Iris pigment epithelial cell (primary cell): ENCODE measurements around the gene EHBP1L1.

Experiments used
- DNase-seq: peaks from one replicate; pipeline ENCODE4 v3.0.0-alpha.2; 2011; ENCODE audit warnings: low read depth

EHBP1L1 gene

DNA sequence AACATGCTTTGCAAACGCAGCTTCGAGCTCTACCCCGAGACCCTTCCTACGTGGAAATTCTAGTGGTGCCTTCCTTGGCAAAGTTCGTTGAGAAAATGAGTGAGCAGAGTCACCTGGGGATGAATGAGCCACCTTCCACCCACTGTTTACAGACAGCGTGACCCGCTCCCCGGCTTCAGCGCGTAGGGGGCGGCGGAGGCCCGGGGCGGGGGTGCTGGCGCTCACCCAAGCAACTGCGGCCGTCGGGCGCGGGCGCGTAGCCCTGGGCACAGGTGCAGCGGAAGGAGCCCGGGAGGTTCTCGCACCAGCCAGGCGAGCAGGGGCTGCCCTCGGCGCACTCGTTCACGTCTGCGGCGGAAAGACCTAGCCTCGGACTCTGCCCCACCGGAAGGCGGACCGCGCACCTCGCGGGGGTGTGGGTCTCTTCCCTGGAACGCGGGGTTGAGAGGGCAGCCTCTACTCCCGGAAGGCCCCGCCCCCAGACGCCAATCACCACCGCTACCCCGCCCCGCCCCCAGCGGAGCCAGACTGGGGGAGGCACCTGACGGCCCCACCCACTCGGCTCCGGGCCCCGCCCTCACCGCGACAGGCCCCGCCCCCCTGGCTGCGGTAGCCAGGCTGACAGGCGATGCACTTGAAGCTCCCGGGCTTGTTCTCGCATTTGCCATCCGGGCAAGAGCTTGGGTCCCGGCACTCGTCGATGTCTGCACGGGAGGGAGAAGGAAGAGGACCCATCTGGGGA, 29.5 kb upstream of the EHBP1L1 start:
- DNase-seq, result no peak

DNA sequence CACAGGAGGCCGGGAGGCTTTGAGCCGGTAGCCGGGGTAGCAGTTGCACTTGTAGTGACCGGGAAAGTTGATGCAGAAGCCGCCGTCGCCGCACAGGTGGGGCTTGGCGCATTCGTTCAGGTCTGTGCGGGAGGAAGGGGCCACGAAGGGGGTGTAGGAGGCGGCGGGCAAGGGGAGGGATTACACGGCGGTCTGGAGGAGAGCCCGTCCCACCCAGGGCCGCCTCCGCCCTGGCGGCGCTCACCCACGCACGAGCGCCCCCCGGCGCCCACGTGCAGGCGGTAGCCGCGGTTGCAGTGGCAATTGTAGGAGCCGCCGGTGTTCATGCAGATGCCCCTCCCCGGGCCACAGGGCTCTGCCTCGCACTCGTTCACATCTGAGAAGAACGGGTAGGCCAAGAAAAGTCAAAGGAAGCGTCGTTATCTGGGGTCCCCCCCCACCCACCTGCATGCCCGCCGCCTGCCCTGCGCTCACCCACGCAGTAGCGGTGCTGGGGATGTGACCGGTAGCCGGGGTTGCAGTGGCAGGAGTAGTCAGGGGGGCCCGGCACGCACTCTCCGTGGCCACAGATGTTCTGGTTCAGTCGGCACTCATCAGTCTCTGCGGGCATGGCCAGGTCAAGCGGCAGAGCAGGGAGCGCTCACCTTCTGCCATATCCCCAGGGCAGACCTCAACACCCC, 28.3 kb upstream of the EHBP1L1 start:
- no peak for DNase-seq

DNA sequence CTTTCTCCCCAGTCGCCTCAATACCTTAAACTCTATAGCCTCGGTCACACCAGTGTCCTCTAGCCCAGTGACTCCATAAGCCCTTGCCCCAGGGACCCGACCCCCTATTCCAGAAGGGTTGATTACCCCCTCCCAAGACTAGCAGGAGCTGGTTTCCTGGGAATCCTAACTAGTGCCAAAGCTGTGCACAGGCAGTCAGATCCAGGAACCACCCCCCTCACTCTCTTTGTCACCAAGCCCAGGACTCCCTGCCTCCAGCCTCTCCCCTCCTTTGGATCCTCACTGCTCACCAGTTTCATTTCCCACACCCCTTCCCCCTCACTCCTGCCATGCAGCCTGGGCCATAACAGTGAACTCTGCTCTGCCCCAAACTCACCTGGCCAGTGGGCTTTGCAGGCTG, 27.5 kb upstream of the EHBP1L1 start:
- DNase-seq, result no peak

DNA sequence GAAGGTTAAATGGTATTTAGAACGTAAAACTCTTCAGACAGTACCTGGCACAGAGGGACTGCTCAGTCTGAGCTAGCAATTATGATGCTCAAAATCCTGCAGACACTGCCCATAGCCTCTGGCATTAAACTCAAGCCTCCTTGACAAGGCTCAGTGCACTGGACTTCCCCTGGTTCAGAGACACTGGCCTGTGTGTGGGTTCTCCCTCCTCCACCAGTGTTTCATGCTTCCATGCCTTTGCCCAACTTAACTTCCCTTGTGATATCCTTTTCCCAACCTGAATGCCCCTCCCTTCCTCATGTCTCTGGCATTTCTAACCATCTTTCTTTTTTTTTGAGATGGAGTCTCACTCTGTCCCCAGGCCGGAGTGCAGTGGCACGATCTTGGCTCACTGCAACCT, 26.8 kb upstream of the EHBP1L1 start:
- no peak for DNase-seq

DNA sequence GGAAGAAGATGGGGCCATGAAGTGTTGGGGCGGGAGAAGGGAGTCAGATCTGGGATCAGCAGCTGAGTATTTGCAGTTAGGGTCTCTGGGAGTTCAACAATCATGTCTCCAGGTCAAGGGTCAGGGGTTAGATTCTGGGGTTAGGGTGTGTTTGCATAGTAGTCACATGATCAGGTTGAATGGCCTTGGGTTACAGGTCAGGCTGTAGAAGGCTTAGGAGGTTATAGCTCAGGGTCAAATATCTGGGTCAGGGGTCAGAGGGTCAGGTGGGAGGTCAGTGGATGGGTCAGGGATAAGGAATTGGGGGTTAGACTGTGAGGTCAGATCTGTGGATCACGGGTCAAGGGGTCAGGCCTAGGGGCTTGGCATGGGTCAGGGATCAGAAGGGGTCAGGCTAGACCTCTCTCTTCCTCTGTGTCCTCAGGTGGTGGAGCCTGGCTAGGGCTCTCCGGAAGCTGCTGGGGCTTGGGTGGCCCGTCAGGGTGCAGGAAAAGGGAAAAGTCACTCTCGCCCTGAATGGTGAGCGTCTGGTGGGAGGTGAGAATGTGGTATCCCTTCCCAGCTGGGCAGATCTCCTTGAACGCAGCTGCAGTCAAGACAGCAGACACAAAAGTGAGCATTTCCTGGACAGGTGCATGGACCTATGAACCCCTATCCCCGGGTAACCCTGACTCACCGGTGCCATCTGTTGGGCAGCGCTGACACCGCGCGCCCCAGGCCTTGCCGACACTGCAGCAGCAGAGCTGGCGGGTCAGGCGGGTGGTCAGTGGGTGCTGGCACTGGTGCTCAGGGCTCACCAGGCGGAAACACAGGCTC, 24.1 kb upstream of the EHBP1L1 start:
- DNase-seq, result no peak

DNA sequence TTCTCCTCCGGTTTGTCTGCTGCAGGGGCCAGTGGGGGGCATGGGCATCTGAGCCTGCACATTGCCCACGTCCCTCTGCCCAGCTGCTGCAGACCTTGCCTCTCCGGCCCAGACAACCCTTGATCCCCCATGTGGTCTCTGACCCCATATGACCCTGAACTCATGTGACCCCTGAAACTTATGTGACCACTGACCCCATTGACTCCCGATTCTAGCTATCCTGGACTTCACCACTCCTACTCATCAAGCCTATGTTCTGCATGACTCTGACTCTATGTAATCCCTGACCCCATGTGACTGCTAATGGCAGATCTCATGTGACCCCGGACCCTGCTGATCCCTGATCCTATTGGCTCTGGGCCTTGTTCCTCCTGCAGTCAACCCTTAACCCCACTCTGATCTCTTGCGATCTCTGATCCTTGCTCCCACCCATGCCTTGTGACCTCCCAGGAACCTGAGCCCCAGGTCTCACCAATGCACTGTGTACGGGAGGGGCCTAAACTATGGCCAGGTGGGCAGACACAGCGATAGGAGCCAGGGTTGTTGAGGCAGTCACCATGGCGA, 23.4 kb upstream of the EHBP1L1 start:
- DNase-seq, result no peak

DNA sequence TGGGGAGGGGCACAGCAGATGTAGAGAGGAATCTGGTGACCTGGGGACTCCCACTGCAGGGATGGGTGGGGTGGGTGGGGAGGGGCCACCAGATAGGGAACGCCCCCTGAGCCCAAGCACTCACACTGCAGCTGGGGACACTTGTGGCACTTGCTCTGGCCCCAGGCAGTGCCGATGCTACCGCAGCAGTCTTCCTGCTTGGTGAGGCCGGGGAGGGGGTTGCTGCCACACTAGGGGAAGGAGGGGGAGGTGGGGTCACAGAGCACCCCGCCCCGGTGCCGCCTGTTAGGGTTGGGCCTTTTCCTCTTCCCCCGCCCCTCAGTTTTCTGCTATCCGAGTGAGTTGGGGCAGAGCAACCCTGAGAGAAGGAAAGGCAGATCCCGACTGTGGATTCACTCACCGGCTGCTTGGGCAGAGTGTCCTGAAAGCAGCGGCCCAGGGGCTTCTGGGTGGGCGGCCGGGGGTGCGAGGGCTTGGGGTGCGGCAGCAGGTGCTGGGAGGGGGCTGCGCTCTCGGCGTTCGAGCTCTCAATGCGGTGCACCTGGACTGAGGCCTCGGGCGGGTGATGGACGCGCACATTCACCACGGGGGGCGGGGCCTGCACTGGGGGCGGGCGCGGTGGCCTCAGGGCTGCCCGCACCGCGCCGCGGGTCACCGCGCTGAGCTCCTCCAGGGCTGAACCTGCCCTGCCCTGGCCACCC, 22.4 kb upstream of the EHBP1L1 start:
- DNase-seq, result no peak

DNA sequence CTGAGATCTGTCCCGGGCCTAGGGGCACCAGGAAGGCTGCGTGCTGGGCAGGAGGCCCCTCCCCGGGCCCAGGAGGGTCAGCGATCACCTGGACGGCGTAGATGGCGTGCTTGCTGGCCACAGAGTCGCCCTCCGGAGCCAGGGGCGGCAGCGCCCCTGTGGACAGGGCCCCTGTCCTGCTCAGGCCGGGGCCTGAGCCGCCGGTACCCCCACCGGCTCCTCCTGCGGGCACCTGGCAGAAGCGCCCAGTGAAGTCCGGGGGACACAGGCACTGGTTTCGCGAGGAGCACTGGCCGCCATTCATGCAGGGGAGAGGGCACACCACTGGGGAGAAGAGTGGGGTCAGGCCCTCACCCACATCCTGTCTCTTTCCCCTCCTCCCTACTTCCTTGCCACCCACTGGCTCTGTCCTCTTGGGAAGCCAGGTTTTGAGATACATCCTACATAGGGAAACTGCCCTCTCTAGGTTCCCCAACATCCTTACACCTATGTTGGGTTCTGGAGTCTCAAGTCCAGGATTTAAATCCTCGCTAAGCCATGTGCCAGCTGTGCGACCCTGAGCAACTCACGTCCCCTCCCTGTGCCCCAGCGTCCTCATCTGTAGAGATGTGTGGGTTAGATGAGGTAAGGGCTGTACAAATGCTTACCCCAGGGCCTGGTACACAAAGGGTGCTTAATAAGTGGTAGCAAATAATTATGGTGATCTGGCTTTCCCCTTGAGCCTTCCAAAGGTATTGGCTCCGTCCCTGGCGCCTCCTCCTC, 21.6 kb upstream of the EHBP1L1 start:
- DNase-seq, result no peak

DNA sequence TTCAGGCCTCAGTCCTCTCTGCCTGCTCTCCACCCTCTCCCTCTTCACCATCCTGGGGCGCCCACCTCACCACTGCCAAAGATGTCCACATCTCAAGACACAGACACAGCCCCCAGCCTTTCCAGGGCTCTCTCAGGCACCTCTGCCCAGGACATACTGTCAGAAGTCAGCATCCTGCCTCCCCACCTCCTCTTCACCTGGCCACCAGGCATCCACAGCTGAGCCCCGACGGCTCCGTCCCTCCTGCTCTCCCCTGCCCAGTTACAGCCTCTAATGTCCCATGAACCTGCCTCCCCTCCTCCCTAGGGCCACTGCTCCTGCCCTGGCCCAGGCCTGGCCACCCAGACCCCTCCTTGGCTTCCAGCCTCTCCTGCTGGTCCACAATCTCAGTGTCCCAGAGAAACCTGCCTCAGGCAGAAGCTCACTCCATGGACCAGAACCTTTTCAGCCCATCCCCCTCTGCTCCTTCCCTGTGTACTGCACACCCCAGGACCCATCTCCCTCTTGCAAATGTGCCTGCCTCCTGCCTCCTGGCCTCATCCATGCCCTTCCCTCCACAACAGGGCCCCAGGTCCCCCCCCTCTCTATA, 20.9 kb upstream of the EHBP1L1 start:
- no peak for DNase-seq

DNA sequence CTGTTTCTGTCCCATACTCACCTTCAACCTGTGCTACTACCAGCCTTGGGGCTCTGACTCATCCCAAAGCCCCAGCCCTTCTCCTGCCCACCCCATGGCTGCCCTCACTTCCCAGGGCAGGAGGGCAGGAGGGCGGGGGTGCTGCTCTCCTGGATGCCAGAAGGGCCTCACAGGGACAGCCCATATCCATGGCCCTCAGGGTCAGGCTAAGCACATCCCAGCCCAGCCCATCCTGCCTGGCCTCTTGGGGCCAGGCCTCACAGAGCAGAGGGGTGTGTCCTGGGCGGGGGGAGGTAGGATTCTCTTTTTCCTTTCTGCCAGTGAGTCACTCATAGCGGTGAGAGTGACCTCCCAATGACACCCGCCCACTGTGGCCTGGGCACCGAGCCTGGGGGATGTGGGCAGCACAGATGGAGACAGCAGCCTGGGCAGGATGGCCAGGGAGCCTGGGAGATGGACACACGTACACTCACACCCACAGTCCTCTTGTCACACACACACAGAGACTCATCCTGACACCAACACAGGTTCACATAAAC, 20.1 kb upstream of the EHBP1L1 start:
- peak; percentile 85 for DNase-seq

DNA sequence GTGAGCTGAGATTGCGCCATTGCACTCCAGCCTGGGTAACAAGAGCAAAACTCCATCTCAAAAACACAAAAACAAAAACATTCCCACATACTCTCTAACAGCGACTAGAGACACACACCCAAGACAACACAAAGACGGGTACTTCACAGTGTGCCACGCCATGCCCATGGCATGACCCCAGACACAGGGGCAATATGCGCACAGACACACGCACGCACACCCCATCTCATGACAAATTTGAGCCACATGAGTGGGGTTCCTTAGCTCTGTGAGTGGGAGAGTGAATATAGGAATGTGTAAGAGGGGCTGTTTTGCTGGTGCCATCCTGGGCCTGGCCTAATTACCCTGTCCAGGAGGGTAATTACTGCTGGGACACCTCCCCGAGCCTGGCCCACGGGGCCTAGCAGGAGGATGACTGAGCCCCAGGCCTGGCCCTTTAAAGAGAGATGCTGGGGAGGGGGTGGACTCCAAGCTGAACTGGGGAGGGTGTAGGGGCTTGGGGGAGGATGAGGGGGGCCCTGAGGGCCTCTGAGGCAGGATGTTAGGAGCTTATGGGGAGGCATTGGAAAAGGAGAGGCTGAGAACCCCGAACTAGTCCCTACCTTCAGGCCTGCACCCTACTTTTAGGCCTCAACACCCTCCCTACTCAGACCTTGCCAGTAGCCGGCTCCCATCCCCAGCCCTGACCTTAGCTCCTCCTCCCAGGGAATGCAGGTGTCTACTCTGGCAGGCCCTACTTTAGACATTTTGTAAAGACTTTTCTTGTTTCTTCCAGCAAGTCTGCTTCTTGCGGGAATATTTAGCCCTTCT, 19.2 kb upstream of the EHBP1L1 start:
- DNase-seq, result no peak

DNA sequence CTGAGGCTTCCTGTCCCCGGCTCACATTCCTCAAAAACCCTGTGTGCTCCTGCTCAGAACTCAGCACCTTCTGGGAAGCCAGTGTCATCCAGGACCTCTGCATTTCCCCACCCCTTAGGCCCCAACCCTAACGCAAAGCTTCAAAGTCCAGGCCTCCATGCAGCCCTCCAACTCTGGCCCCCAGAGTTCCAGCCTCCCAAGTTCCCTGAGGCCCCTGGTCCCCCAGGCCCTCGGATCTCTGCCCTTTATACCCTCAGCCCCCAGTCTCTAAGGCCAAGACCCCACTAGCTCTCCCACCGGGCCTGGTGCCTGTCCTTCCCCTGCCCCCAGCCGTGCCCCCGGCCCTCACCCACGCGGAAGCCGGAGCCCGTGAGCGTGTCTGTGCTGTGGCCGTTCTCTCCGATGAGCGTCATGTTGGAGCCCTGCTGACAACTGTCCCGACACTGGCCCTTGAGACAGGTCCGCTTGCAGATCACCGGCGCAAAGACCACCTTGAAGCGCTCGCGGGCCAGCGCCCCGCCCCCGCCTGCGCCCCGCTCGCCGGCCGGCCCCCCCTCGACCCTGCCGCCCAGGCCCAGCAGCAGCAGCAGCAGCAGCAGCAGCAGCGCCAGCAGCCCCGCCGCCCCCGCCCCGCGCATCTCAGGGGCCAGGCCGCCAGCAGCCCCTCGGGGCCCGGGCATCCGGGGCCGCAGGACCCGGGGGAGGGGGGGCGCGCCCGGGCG, 18.4 kb upstream of the EHBP1L1 start:
- DNase-seq, result no peak

DNA sequence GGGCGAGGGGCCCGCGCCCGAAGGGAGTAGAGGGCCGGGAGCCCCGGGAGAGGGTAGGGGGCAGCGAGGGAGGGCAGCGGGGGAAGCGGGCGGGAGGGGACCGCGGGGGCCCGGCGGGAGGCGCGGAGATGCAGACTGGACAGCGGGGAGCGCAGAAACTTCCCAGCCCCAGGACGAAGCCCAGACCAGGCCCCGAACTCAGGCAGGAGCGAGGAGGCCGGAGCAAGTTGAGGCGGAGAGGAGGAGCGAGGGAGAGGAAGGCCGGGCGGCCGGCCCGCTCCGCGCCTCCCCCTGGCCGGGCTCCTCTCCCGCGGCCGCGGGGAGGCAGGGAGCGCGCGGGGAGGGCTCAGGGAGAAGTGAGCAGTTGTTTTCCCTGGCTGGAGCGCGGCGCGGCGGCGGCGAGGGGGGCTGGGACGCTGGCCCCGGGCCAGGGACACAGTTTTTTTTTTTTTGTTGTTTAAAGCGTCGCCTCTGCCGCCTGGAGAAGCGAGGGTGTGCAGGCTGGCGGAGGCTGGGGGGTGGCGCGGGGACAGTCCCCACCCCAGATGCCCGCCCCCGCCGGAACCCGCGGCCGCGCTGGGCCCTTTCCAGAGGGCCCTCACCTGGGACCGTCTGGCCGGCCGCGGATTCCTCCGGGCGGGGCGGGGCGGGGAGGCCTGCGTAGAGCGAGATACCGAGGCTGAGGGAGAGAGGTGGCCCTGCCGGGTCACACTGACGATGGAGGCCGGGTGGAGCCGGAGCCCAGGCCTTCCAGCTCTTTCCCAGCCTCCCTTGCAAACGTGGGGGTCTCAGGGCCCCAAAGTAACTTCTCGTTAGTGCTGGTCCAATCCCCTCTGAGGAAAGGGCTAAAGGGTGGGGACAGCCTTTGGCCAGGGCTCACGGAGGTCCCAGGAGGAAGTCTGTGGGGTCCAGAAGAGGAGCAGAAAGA, 17.6 kb upstream of the EHBP1L1 start, which contains the start of gene LTBP3:
Gene LTBP3, minus strand, starts transcription at position 358 of the 928 bp plus-strand sequence. CDS start 400 bp downstream, outside the sequence.
- peak; percentile 85 for DNase-seq

DNA sequence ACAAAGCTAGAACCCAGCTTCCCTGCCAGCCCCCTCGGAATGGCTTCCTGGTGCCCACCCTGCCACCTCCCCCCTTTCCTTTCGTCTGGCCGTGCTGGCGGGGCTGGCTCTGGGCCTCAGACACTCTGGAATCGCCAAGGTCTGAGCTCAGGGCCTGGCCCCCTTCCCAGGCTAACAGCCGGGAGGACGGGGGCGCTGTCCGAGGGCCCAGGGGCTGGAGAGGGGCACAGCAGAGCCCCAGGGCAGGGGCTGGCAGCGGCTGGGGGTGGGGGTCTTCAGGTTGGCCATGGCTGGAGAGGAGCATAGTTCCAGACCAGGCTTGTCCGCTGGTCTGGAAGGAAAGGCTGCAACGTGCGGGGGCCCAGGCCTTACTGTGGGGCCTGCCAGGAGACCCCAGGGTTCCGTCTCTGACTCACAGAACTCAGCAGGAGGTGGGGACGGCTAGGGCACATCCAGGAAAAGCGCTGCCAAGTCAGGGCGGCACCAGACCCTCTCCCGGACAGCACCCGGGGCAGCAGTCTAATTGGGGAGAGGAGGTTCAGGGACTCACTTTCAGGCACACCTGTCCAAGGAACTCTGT, 16.8 kb upstream of the EHBP1L1 start:
- DNase-seq, result no peak

DNA sequence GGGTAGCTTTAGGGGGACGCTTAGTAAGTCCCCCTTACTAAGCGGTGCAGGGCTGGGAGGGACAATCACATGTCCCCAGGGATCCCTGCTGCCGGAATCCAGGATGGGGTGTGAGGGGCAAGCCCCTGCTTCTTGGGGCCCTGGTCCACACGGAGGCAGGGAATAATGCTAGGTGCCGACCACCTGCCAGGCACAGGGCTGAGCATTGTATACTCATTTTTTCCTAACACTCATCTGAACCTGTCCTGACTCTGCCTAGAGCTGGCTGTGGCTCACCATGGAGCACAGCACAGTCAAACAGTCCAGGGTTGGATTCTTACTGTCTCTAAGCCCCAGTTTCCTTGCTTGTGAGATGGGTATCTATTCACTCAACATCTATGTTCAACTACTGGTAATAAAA, 16.3 kb upstream of the EHBP1L1 start:
- no peak for DNase-seq

DNA sequence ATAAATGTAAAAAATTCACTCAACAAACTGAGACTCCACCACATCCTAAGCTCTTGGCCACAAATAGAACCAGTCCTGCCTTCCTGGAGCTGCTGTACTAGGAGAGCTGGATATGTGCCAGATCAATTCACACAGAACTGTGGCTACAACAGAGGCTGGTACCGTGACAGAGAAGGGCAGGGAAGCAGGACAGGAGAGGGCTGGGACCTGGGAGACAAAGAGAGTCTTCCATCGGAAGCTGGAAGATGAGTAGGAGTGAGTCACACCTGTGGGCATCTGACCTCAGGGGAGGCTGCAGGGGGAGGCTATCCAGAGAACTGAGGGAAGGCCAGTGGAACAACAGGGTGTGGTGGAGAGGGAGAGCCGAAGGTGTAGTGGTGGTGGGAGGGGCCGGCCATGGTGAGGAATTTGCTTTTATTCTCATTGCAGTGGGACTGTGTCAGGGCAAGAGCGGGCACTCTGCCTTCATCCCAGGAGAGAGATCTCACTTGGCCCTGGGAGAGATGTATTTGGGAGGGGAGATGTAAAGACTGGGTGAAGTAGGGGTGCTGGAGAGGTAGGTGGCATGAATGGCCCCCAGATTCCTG, 15.8 kb upstream of the EHBP1L1 start:
- peak; percentile 49 for DNase-seq
